GM12891 (cell line): ENCODE measurements around the gene EMC6.
A peak's percentile ranks its signal among the peaks of the same experiment; 100 is the strongest.

Experiments
- DNase-seq: peaks from one replicate; pipeline ENCODE4 v3.0.0; 2011; ENCODE audit warnings: low spot score; ENCODE audit not compliant: insufficient read length
- FAIRE-seq: peaks from 2 replicates; lab custom pipeline; 2011; peaks lifted over from hg19 to GRCh38; lab: Jason Lieb, UNC
- PAX5 ChIP-seq: IDR thresholded peaks from 2 replicates; pipeline ENCODE4 v1.6.1; 2011; ENCODE audit warnings: low read length, moderate library complexity, mild to moderate bottlenecking; ENCODE audit not compliant: insufficient read depth, severe bottlenecking
- POLR2A ChIP-seq: IDR thresholded peaks from 2 replicates; pipeline ENCODE4 v1.6.1; 2011; ENCODE audit warnings: low read depth, low read length, control low read depth
- POLR2AphosphoS5 ChIP-seq: IDR thresholded peaks from 2 replicates; pipeline ENCODE4 v1.6.1; 2011; ENCODE audit warnings: low read depth, low read length, control low read depth
- POU2F2 ChIP-seq: IDR thresholded peaks from 2 replicates; pipeline ENCODE4 v1.6.1; 2011; ENCODE audit warnings: low read depth, mild to moderate bottlenecking, control low read depth, low read length, moderate library complexity
- SPI1 ChIP-seq: IDR thresholded peaks from 2 replicates; pipeline ENCODE4 v1.6.1; 2011; ENCODE audit warnings: low read depth, low read length, control low read depth
- TAF1 ChIP-seq: IDR thresholded peaks from 2 replicates; pipeline ENCODE4 v1.6.1; 2011; ENCODE audit warnings: low read depth, low read length, control low read depth

Gene EMC6

GRCh38 chr17:3665834-3666233 lies 2.8 kb upstream of the EMC6 start:
- no peak for DNase-seq
- FAIRE-seq: no peak

DNA sequence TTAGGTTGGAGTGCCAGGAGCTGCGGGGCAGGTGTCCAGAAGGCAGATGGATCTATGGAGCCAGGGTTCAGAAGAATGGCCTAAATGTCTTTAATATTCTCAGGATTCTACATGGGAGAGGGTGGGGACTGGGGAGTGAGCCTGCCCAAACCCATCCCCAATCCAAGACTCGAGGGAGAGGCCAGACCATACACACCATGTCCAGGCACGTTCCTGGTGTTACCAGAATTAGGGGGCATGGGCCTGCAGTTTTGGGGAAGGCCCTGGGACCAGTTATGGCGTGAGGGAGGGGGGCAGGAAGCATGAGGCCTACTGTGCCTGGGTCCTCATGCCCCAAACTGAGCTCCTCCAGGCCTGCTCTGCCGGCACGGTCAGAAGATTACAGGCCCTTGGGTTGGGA lies 2.1 kb upstream of the EMC6 start:
- TF ChIP-seq POLR2AphosphoS5 (no peak), SPI1 (no peak), POLR2A (no peak), TAF1 (no peak), POU2F2 (no peak), PAX5 (no peak)
- DNase-seq (no peak), FAIRE-seq (no peak)

More at GRCh38 chr17:3665834-3666233, 2.8 kb upstream of the EMC6 start:
- TF ChIP-seq TAF1: no peak
- no peak for TF ChIP-seq POU2F2
- no peak for TF ChIP-seq SPI1
- no peak for TF ChIP-seq PAX5
- TF ChIP-seq POLR2AphosphoS5: no peak
- TF ChIP-seq POLR2A: no peak

DNA sequence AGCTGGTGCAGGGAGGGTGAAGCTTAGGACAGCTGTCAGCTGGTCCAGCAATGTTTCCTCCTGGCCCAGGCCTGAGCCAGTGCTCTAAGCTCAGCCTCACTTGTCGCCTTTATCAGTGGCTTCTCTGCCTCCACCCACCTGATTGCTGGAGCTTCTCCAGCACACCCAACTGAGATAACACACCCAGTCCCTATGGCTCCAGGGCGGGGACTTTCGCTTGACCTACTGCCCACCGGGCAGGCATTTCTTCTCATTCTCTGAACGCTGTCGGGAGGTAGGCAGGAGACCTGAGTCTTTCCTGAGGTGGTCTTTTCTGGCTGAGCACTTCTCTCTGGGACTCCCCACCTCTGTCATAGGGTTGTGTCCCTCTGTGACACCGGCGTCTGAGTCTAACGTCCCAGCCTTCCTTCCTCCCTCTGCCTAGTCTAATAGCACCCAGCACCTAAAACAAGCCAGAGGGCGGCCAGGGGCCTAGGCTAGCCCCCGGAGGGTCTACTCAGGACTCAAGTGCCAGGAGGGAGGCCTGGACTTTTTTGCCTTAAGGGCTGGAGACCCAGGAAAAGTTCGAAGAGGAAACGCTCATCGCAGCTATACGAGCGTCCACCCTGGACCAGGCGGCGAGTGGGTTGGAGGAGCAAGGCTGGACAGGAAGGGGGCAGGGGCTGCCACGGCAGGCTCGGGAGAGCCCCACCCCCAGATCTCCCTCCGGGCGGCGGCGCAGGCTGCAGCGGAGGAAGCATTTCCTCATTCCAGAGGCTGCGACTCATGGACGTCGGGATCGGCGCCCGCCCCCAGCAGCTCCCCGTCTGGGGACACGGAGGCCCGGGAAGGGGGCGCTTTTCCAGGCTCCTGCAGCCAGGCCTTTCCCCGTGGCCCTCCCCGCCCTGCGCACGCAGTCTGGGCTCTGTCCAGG lies 990 bp upstream of the EMC6 start:
- TF ChIP-seq SPI1 (peak; percentile 12; the same call in 1 of the 2 replicates), POLR2A (no peak)
- no peak for DNase-seq
- FAIRE-seq: peak; percentile 33

DNA sequence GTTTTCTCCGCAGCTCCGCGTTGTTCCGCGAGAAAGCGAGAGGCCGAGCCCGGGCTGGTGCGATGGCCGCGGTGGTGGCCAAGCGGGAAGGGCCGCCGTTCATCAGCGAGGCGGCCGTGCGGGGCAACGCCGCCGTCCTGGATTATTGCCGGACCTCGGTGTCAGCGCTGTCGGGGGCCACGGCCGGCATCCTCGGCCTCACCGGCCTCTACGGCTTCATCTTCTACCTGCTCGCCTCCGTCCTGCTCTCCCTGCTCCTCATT lies 404 bp downstream of the EMC6 start:
- FAIRE-seq: no peak
- no peak for TF ChIP-seq TAF1
- no peak for TF ChIP-seq SPI1
- no peak for TF ChIP-seq POU2F2
- TF ChIP-seq POLR2AphosphoS5: no peak
- no peak for TF ChIP-seq PAX5
- TF ChIP-seq POLR2A: no peak
- no peak for DNase-seq

DNA sequence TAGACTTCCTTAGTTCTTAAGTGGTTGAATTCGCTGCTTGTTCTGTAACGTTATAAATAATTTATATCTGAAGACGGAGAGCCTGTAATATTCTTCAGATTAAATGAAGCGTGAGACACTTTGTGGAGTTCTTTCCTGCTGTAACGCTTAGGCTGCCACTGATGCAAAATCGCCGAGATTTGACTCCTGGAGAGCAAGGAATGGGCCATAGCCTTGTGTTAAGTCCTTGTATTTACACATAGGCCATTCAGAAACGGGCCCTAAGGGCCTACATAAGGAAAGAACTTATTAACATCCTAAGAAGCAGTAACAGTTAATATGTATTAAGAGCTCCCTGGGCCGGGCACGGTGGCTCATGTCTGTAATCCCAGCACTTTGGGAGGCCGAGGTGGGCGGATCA lies 936 bp downstream of the EMC6 start:
- FAIRE-seq (peak; percentile 67), DNase-seq (no peak)
- TF ChIP-seq SPI1 (no peak), POLR2A (no peak), POU2F2 (no peak), TAF1 (no peak), POLR2AphosphoS5 (no peak), PAX5 (no peak)

GRCh38 chr17:3672571-3672970 lies 4.0 kb downstream of the EMC6 start:
- DNase-seq (no peak), FAIRE-seq (no peak)
- TF ChIP-seq POLR2A (no peak), POU2F2 (no peak), SPI1 (no peak), PAX5 (no peak), POLR2AphosphoS5 (no peak), TAF1 (no peak)

- no peak for TF ChIP-seq POU2F2
- no peak for TF ChIP-seq SPI1
- DNase-seq (no peak), FAIRE-seq (no peak)
These were observed 7.3 kb downstream of the EMC6 start for GRCh38 chr17:3675886-3676285.

- FAIRE-seq: no peak
- DNase-seq: no peak
- TF ChIP-seq POU2F2 (no peak), POLR2AphosphoS5 (no peak), POLR2A (no peak), SPI1 (no peak), TAF1 (no peak), PAX5 (no peak)
These were observed 9.6 kb downstream of the EMC6 start for GRCh38 chr17:3678095-3678820.

DNA sequence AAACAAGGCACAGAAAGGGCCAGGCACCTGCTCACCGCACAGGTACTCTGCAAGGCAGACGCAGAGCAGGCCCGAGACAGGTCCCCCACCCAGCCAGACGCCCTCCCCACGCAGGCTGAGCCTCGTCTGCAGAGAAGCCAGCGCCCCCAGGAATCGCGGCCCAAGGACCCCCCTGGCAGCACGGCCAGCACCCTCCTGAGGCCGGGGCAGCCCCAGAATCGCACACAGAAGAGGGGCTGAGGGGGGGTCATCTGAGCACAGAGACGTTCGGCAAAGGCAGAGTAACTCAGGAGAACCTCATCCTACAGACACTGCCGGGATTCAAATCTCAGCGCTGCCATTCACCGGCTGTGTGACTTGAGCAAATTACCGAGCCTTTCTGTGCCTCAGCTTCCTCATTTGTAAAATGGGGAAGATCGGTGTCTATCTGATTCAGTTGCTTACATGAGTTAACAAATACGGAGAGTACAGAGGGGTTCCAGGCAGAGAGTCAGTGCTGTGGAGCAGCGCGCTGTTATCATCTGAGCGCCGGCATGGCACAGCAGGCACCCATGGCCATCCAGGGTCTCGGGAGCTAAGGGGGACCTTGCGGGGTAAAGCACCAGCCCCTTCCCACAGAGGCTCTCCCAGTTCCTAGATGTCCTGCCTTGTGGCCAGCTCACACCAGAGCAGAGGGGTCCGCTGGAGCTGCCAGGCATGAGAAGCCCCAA lies 10.4 kb downstream of the EMC6 start:
- TF ChIP-seq PAX5 (no peak), POU2F2 (no peak)
- FAIRE-seq: no peak
- no peak for DNase-seq
